ENCODE measurements around the gene AVPR1B.

Gene AVPR1B

GRCh38 chr1:206110161-206110560 is 7.0 kb downstream of the AVPR1B start:
- ATAC-seq (ENCODE audit: insufficient read depth, low read depth), result no peak
- no peak overlapping the region for H3K4me3 ChIP-seq (ENCODE audit: low read depth in 1 of 2, low read length in 2 of 2)
- H3K9me3 ChIP-seq (ENCODE audit: insufficient read depth, low read length, severe bottlenecking), result no peaks in the 10 kb centered on the region
- no peak for TF ChIP-seq EZH2 (IDR thresholded peaks at IDR 0.05; ENCODE audit: borderline replicate concordance, low read depth, low read length, severe bottlenecking)
- TF ChIP-seq CTCF (IDR thresholded peaks at IDR 0.05; ENCODE audit: borderline replicate concordance, extremely low read depth, low read length, poor library complexity, severe bottlenecking), result no peak
- H3K36me3 ChIP-seq (ENCODE audit: insufficient read depth, low read length), result no peaks in the 10 kb centered on the region
- no peaks in the 10 kb centered on the region for H4K20me1 ChIP-seq (ENCODE audit: insufficient read depth, low read length)
- H3K27me3 ChIP-seq (ENCODE audit: insufficient read depth, low read length, poor library complexity), result peaks cover 33% of the 10 kb centered on the region
- H3K9ac ChIP-seq (ENCODE audit: low read depth, low read length), result no peak overlapping the region
- H3K79me2 ChIP-seq (ENCODE audit: insufficient read depth, low read length), result no peaks in the 10 kb centered on the region
- H3K4me2 ChIP-seq (ENCODE audit: insufficient read depth, low read length), result no peak overlapping the region
- no peak for DNase-seq
- H3K27ac ChIP-seq (ENCODE audit: low read length), result no peak overlapping the region
- H3K4me1 ChIP-seq (ENCODE audit: insufficient read depth, low read length), result no peaks in the 10 kb centered on the region
- no peak overlapping the region for H2AFZ ChIP-seq (ENCODE audit: low read depth, low read length)

GRCh38 chr1:206109718-206110117 is 7.5 kb downstream of the AVPR1B start:
- Histone ChIP-seq H3K36me3 (ENCODE audit: insufficient read depth, low read length) (no peaks in the 10 kb centered on the region), H3K9me3 (ENCODE audit: insufficient read depth, low read length, severe bottlenecking) (no peaks in the 10 kb centered on the region), H4K20me1 (ENCODE audit: insufficient read depth, low read length) (no peaks in the 10 kb centered on the region), H3K4me2 (ENCODE audit: insufficient read depth, low read length) (no peak overlapping the region), H3K27me3 (ENCODE audit: insufficient read depth, low read length, poor library complexity) (peaks cover 31% of the 10 kb centered on the region), H3K4me1 (ENCODE audit: insufficient read depth, low read length) (no peaks in the 10 kb centered on the region), H2AFZ (ENCODE audit: low read depth, low read length) (no peak overlapping the region), H3K4me3 (ENCODE audit: low read depth in 1 of 2, low read length in 2 of 2) (no peak overlapping the region), H3K27ac (ENCODE audit: low read length) (no peak overlapping the region), H3K9ac (ENCODE audit: low read depth, low read length) (no peak overlapping the region), H3K79me2 (ENCODE audit: insufficient read depth, low read length) (no peaks in the 10 kb centered on the region)
- no peak for DNase-seq
- ATAC-seq (ENCODE audit: insufficient read depth, low read depth), result no peak
- TF ChIP-seq EZH2 (IDR thresholded peaks at IDR 0.05; ENCODE audit: borderline replicate concordance, low read depth, low read length, severe bottlenecking) (no peak), CTCF (IDR thresholded peaks at IDR 0.05; ENCODE audit: borderline replicate concordance, extremely low read depth, low read length, poor library complexity, severe bottlenecking) (no peak)

- TF ChIP-seq CTCF (IDR thresholded peaks at IDR 0.05; ENCODE audit: borderline replicate concordance, extremely low read depth, low read length, poor library complexity, severe bottlenecking), result no peak
- TF ChIP-seq EZH2 (IDR thresholded peaks at IDR 0.05; ENCODE audit: borderline replicate concordance, low read depth, low read length, severe bottlenecking), result no peak
- H3K9me3 ChIP-seq (ENCODE audit: insufficient read depth, low read length, severe bottlenecking), result no peaks in the 10 kb centered on the region
- no peaks in the 10 kb centered on the region for H4K20me1 ChIP-seq (ENCODE audit: insufficient read depth, low read length)
- peaks cover 24% of the 10 kb centered on the region for H3K27me3 ChIP-seq (ENCODE audit: insufficient read depth, low read length, poor library complexity)
- DNase-seq, result no peak
- no peak overlapping the region for H3K4me2 ChIP-seq (ENCODE audit: insufficient read depth, low read length)
- H3K27ac ChIP-seq (ENCODE audit: low read length), result no peak overlapping the region
- H3K36me3 ChIP-seq (ENCODE audit: insufficient read depth, low read length), result no peaks in the 10 kb centered on the region
- ATAC-seq (ENCODE audit: insufficient read depth, low read depth), result no peak
- no peak overlapping the region for H3K9ac ChIP-seq (ENCODE audit: low read depth, low read length)
- H3K79me2 ChIP-seq (ENCODE audit: insufficient read depth, low read length), result no peaks in the 10 kb centered on the region
- no peaks in the 10 kb centered on the region for H3K4me1 ChIP-seq (ENCODE audit: insufficient read depth, low read length)
- H3K4me3 ChIP-seq (ENCODE audit: low read depth in 1 of 2, low read length in 2 of 2), result no peak overlapping the region
- no peak overlapping the region for H2AFZ ChIP-seq (ENCODE audit: low read depth, low read length)
These were observed 8.6 kb downstream of the AVPR1B start for GRCh38 chr1:206108635-206109034.

GRCh38 chr1:206107168-206107544 is 10.0 kb downstream of the AVPR1B start:
- Histone ChIP-seq H3K4me3 (ENCODE audit: low read depth in 1 of 2, low read length in 2 of 2) (no peak overlapping the region), H3K4me2 (ENCODE audit: insufficient read depth, low read length) (no peak overlapping the region), H3K79me2 (ENCODE audit: insufficient read depth, low read length) (no peaks in the 10 kb centered on the region), H3K9ac (ENCODE audit: low read depth, low read length) (no peak overlapping the region), H2AFZ (ENCODE audit: low read depth, low read length) (no peak overlapping the region), H3K27me3 (ENCODE audit: insufficient read depth, low read length, poor library complexity) (peaks cover 22% of the 10 kb centered on the region), H3K4me1 (ENCODE audit: insufficient read depth, low read length) (no peaks in the 10 kb centered on the region), H3K36me3 (ENCODE audit: insufficient read depth, low read length) (no peaks in the 10 kb centered on the region), H4K20me1 (ENCODE audit: insufficient read depth, low read length) (no peaks in the 10 kb centered on the region), H3K27ac (ENCODE audit: low read length) (no peak overlapping the region), H3K9me3 (ENCODE audit: insufficient read depth, low read length, severe bottlenecking) (no peaks in the 10 kb centered on the region)
- ATAC-seq (ENCODE audit: insufficient read depth, low read depth), result no peak
- DNase-seq, result no peak
- TF ChIP-seq CTCF (IDR thresholded peaks at IDR 0.05; ENCODE audit: borderline replicate concordance, extremely low read depth, low read length, poor library complexity, severe bottlenecking) (no peak), EZH2 (IDR thresholded peaks at IDR 0.05; ENCODE audit: borderline replicate concordance, low read depth, low read length, severe bottlenecking) (no peak)

Measured in DND-41 (cell line).